Glutamatergic neuron (in vitro differentiated cells): ENCODE measurements around the gene PIP5K1B. TPM values are rescaled to one million over a fixed set of nuclear protein-coding genes. Genes with fewer than 3 reads are reported as not detected.
A peak's percentile ranks its signal among the peaks of the same experiment; 100 is the strongest.

ENCODE experiments used
- DNase-seq: peaks from one replicate; pipeline ENCODE4 v3.0.0; 2022
- H3K27ac Mint-ChIP-seq: one replicate; pipeline ENCODE4 v1.8.0; 2020; ENCODE audit warnings: mild to moderate bottlenecking, mixed read lengths, inconsistent platforms; ENCODE audit not compliant: unreplicated experiment
- H3K27me3 Mint-ChIP-seq: one replicate; pipeline ENCODE4 v1.8.0; 2020; ENCODE audit warnings: mild to moderate bottlenecking, moderate library complexity, mixed read lengths, inconsistent platforms; ENCODE audit not compliant: unreplicated experiment
- H3K36me3 Mint-ChIP-seq: one replicate; pipeline ENCODE4 v1.8.0; 2020; ENCODE audit warnings: mild to moderate bottlenecking, mixed read lengths, inconsistent platforms; ENCODE audit not compliant: unreplicated experiment
- H3K4me1 Mint-ChIP-seq: one replicate; pipeline ENCODE4 v1.8.0; 2020; ENCODE audit warnings: mild to moderate bottlenecking, low read depth, mixed read lengths, inconsistent platforms; ENCODE audit not compliant: unreplicated experiment
- H3K4me3 Mint-ChIP-seq: one replicate; pipeline ENCODE4 v1.8.0; 2020; ENCODE audit warnings: mild to moderate bottlenecking, mixed read lengths, inconsistent platforms; ENCODE audit not compliant: unreplicated experiment
- H3K9me3 Mint-ChIP-seq: one replicate; pipeline ENCODE4 v1.8.0; 2020; ENCODE audit warnings: mild to moderate bottlenecking, moderate library complexity, mixed read lengths, inconsistent platforms; ENCODE audit not compliant: unreplicated experiment
- CTCF ChIP-seq: fragments of 200-600 bp; sonication (generic); IDR thresholded peaks from one replicate; pipeline ENCODE4 v1.5.0; 2021; ENCODE audit not compliant: partially characterized antibody, unreplicated experiment
- total RNA-seq: library from RNA; stranded (reverse); fragmentation: NEBNext Ultra II Directional; extraction: Animal tissue kit (Norgen Biotek cat#: 25700); gene quantifications from one replicate; pipeline ENCODE4 v1.2.1, GENCODE V29; 2021; ENCODE audit not compliant: unreplicated experiment

Gene PIP5K1B
- total RNA-seq, 1 donor from 2014 or later, result 0.27 TPM

GRCh38 chr9:68706363-68707201 lies 1.5 kb downstream of the PIP5K1B start:
- TF ChIP-seq CTCF, result no peak
- Mint-ChIP-seq H3K4me1 (peaks cover 4% of the 10 kb centered on the region), H3K27me3 (peaks cover 12% of the 10 kb centered on the region), H3K9me3 (no peaks in the 10 kb centered on the region), H3K4me3 (peak overlapping the region; percentile 87), H3K36me3 (no peaks in the 10 kb centered on the region), H3K27ac (no peak overlapping the region)
- no peak for DNase-seq

- no peak overlapping the region for H3K27ac Mint-ChIP-seq
Observed at GRCh38 chr9:68707801-68708488, 2.9 kb downstream of the PIP5K1B start.

GRCh38 chr9:68708513-68708912 lies 3.5 kb downstream of the PIP5K1B start:
- DNase-seq, result no peak
- no peak overlapping the region for H3K4me3 Mint-ChIP-seq
- no peak for TF ChIP-seq CTCF
- H3K9me3 Mint-ChIP-seq, result no peaks in the 10 kb centered on the region
- H3K27ac Mint-ChIP-seq, result no peak overlapping the region
- H3K27me3 Mint-ChIP-seq, result peaks cover 12% of the 10 kb centered on the region
- no peaks in the 10 kb centered on the region for H3K36me3 Mint-ChIP-seq
- peaks cover 4% of the 10 kb centered on the region for H3K4me1 Mint-ChIP-seq

More at GRCh38 chr9:68707801-68708488, 2.9 kb downstream of the PIP5K1B start:
- no peak overlapping the region for H3K4me3 Mint-ChIP-seq
- DNase-seq, result no peak
- no peaks in the 10 kb centered on the region for H3K36me3 Mint-ChIP-seq
- TF ChIP-seq CTCF, result no peak
- no peaks in the 10 kb centered on the region for H3K9me3 Mint-ChIP-seq
- H3K27me3 Mint-ChIP-seq, result peaks cover 12% of the 10 kb centered on the region
- peaks cover 4% of the 10 kb centered on the region for H3K4me1 Mint-ChIP-seq

GRCh38 chr9:68709291-68710110 lies 4.5 kb downstream of the PIP5K1B start:
- H3K36me3 Mint-ChIP-seq, result no peaks in the 10 kb centered on the region
- H3K4me3 Mint-ChIP-seq, result no peak overlapping the region
- peaks cover 1% of the 10 kb centered on the region for H3K4me1 Mint-ChIP-seq
- DNase-seq, result no peak
- H3K27ac Mint-ChIP-seq, result no peak overlapping the region
- H3K27me3 Mint-ChIP-seq, result peaks cover 9% of the 10 kb centered on the region
- no peak for TF ChIP-seq CTCF
- no peaks in the 10 kb centered on the region for H3K9me3 Mint-ChIP-seq
